Mesothelial cell of epicardium (in vitro differentiated cells): ENCODE data around the gene NECTIN3. TPM values are rescaled to one million over a fixed set of nuclear protein-coding genes. Genes with fewer than 3 reads are reported as not detected.

Experiments
- DNase-seq, 2 experiments: peaks; one replicate each; pipeline ENCODE4 v3.0.0; 2021; ENCODE audit warnings: low spot score in 2 of 2; ENCODE audit not compliant: unreplicated experiment in 2 of 2
- H3K27ac Mint-ChIP-seq: 2 replicates; pipeline ENCODE4 v1.8.0; 2021; ENCODE audit warnings: mixed read lengths
- H3K27me3 Mint-ChIP-seq: 2 replicates; pipeline ENCODE4 v1.8.0; 2021; ENCODE audit warnings: low read depth, mixed read lengths
- H3K36me3 Mint-ChIP-seq: 2 replicates; pipeline ENCODE4 v1.8.0; 2021; ENCODE audit warnings: mixed read lengths
- H3K4me1 Mint-ChIP-seq: 2 replicates; pipeline ENCODE4 v1.8.0; 2021; ENCODE audit warnings: mixed read lengths
- H3K4me3 Mint-ChIP-seq: 2 replicates; pipeline ENCODE4 v1.8.0; 2021; ENCODE audit warnings: mild to moderate bottlenecking, moderate library complexity, mixed read lengths
- H3K9me3 Mint-ChIP-seq: 2 replicates; pipeline ENCODE4 v1.8.0; 2021; ENCODE audit warnings: mixed read lengths
- CTCF ChIP-seq: fragments of 200-600 bp; sonication (generic); IDR thresholded peaks from one replicate; pipeline ENCODE4 v1.5.0; 2021; ENCODE audit warnings: antibody characterized with exemption; ENCODE audit not compliant: unreplicated experiment
- total RNA-seq: library from RNA; stranded (reverse); gene quantifications from 3 replicates; pipeline ENCODE4 v1.2.1, GENCODE V29; 2021

NECTIN3 gene
- total RNA-seq, 1 donor from 2014 or later = 27.3 TPM

- H3K4me1 Mint-ChIP-seq = peaks cover 22% of the 10 kb centered on the region
- no peak for TF ChIP-seq CTCF
- peaks cover 27% of the 10 kb centered on the region for H3K36me3 Mint-ChIP-seq
- no peak overlapping the region for H3K27ac Mint-ChIP-seq
- H3K9me3 Mint-ChIP-seq = peaks cover 4% of the 10 kb centered on the region
- H3K27me3 Mint-ChIP-seq = no peaks in the 10 kb centered on the region
- no peak overlapping the region for H3K4me3 Mint-ChIP-seq
- no peak for DNase-seq
Measured at GRCh38 chr3:111156517-111156916, 84.9 kb downstream of the NECTIN3 start.

- Mint-ChIP-seq H3K27ac (no peak overlapping the region), H3K9me3 (peaks cover 4% of the 10 kb centered on the region), H3K4me1 (peaks cover 8% of the 10 kb centered on the region), H3K27me3 (no peaks in the 10 kb centered on the region), H3K36me3 (peaks cover 35% of the 10 kb centered on the region), H3K4me3 (no peak overlapping the region)
- TF ChIP-seq CTCF = no peak
- no peak for DNase-seq
Measured at GRCh38 chr3:111159391-111159790, 87.8 kb downstream of the NECTIN3 start.

GRCh38 chr3:111164621-111165020 lies 93.0 kb downstream of the NECTIN3 start:
- H3K27me3 Mint-ChIP-seq = no peaks in the 10 kb centered on the region

GRCh38 chr3:111165411-111165810 lies 93.8 kb downstream of the NECTIN3 start:
- Mint-ChIP-seq H3K27ac (no peak overlapping the region), H3K27me3 (no peaks in the 10 kb centered on the region), H3K9me3 (peaks cover 3% of the 10 kb centered on the region), H3K4me1 (no peaks in the 10 kb centered on the region), H3K36me3 (peaks cover 33% of the 10 kb centered on the region), H3K4me3 (no peak overlapping the region)
- TF ChIP-seq CTCF = no peak
- DNase-seq = no peak

More at GRCh38 chr3:111164621-111165020, 93.0 kb downstream of the NECTIN3 start:
- Mint-ChIP-seq H3K27ac (no peak overlapping the region), H3K36me3 (peaks cover 32% of the 10 kb centered on the region), H3K9me3 (peaks cover 3% of the 10 kb centered on the region), H3K4me3 (no peak overlapping the region), H3K4me1 (peaks cover 6% of the 10 kb centered on the region)
- no peak for TF ChIP-seq CTCF
- DNase-seq = no peak

- peaks cover 8% of the 10 kb centered on the region for H3K4me1 Mint-ChIP-seq
- no peak overlapping the region for H3K4me3 Mint-ChIP-seq
- no peaks in the 10 kb centered on the region for H3K27me3 Mint-ChIP-seq
- peaks cover 13% of the 10 kb centered on the region for H3K36me3 Mint-ChIP-seq
- peak overlapping the region; percentile 41 for H3K27ac Mint-ChIP-seq
- DNase-seq = no peak
- no peak for TF ChIP-seq CTCF
- no peaks in the 10 kb centered on the region for H3K9me3 Mint-ChIP-seq
Measured at GRCh38 chr3:111173328-111173900, 101.8 kb downstream of the NECTIN3 start.

- H3K9me3 Mint-ChIP-seq = no peaks in the 10 kb centered on the region
- no peak overlapping the region for H3K27ac Mint-ChIP-seq
- no peaks in the 10 kb centered on the region for H3K27me3 Mint-ChIP-seq
- no peak for TF ChIP-seq CTCF
- H3K4me3 Mint-ChIP-seq = no peak overlapping the region
- H3K36me3 Mint-ChIP-seq = peaks cover 13% of the 10 kb centered on the region
- peaks cover 8% of the 10 kb centered on the region for H3K4me1 Mint-ChIP-seq
- DNase-seq = no peak
Measured at GRCh38 chr3:111173906-111174305, 102.3 kb downstream of the NECTIN3 start.
